ENCODE data around the gene ZSWIM9. TPM values are rescaled to one million over a fixed set of nuclear protein-coding genes. Genes with fewer than 3 reads are reported as not detected.

ZSWIM9 gene
- total RNA-seq, 1 donor from 2014 or later: 6.9 TPM

DNA sequence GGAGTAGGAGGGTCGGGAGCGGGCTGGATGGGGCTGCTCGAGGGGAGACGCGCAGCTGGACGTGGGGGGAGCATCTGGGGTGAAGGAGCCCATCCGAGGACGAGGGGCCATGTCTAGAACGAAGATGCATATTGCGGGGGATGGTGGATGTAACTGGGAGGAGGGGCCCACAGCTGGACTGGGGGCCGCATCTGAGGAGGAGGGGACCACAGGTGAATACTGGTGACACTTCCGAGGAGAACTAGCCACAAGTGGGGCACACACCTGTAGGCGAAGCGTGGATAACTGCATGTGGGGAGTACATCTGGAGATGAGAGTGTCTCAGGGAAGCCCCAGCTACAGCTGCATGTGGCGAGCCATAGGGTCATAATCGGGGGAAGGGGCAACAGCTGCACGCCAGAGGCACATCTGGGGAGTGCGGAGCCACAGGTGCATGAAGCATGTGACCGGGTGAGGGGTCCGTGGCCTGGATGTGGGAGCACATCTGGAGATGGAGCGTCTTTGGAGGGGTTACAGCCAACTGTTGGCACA lies 402 bp downstream of the ZSWIM9 start:
- DNase-seq (ENCODE audit: low spot score): no peak
- intact Hi-C loops (cut with DNase I): loop anchor here (1.0 kb wide), 1 partner anchor 33 kb away; no protein-coding TSS in a partner anchor

DNA sequence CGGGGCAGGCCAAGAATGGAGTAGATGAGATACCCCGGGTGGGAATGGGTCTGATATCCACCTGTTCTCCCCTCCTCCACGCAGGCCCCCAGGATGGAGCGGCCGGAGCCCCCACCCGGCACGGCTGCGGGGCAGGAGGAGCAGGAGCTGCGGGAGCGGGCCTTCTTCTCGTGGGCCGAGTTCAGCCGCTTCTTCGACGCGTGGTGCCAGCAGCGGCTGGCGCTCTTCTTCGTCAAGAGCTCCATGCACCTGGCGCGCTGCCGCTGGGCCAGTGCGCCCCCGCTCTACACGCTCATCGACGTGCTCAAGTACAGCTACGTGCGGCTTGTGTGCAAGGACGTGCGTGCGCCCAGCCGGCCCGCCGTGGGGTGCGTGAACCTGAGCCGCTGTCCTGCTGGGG lies 1.2 kb downstream of the ZSWIM9 start:
- DNase-seq (ENCODE audit: low spot score): no peak
- intact Hi-C loops (cut with DNase I): no loop called here

DNA sequence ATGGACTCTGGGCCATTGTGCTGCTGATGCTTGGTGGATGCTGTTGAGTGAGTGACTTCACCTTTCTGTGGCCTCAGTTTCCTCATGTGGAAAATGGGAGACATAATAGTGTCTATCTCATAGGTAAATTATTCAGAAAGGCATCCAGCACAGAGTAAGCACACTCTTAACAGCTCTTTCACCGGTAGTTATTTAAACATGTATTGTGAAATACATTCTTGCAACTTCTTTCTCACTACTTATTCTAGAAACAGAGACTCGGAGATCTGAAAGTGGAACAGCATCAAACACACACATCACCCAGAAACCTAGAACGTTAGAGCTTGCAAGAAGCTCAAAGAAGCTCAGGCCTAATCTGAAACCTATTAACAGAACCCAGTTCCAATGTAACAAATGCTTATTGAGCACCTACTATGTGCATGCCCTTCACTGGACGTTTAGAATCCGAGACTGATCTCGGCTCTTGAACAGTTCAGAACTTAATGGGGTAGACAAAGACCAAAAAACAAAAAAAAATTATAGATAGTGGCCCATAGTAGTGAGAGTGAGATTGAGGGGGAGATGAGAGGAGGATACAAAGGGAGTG lies 4.1 kb downstream of the ZSWIM9 start:
- intact Hi-C loops (cut with DNase I): no loop called here

DNA sequence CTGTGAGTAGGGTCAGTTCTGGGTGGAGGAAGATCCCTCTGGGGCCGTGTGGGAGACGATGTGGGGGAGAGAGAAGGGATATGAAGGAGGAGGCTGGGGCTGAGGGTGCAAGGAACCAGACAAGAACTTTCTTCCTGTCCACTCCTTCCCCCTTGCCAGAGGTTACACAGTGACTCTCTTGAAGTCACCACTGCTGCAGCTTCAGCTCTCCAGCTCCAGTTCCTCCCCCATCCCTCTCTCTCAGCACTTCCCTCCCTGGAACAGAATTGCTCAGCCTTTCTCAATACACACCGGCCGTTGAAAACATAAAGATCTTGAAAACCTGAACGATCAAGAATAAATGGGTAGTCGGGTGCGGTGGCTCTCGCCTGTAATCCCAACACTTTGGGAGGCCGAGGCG lies 5.1 kb downstream of the ZSWIM9 start:
- intact Hi-C loops (cut with DNase I): no loop called here
- DNase-seq (ENCODE audit: low spot score): no peak

More for the DNA sequence above, 4.1 kb downstream of the ZSWIM9 start:
- no peak for DNase-seq (ENCODE audit: low spot score)

DNA sequence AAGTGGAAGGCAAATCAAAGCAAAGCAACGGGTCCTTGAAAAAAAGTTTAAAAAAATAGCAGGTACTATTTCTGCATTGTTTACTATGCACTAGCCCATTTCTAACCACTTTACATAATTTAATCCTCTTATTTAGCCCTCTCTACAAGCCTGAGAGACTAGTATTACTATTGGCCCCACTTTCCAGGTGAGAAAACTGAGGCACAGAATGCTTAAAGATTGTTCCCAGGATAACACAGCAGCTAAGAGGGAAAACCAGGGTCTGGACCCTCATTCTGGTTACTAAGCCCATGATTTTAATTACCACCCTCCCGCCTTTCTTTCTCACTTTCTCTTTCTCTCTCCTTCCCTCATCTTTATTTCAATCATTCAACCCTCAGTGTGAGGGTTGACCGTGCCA lies 5.7 kb downstream of the ZSWIM9 start:
- DNase-seq (ENCODE audit: low spot score): no peak
- intact Hi-C loops (cut with DNase I): no loop called here

DNA sequence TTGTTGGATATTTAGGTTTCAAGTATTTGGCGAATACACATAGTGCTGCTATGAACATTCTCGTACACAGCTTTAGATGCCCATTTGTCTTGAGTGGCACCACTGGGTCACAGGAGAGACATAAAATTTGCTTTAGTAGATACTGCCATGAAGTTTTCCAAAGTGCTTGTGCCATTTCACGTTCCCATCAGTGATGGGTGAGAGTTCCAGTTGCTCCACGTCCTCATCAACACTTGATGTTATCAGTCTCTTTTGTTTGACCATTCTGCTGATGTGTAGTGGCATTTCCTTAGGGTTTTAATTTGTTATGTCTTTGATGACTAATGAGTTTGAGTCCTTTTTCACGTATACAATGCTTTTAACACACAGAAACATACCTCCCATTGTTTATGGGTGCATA lies 11.0 kb downstream of the ZSWIM9 start:
- no peak for DNase-seq (ENCODE audit: low spot score)
- intact Hi-C loops (cut with DNase I): no loop called here

DNA sequence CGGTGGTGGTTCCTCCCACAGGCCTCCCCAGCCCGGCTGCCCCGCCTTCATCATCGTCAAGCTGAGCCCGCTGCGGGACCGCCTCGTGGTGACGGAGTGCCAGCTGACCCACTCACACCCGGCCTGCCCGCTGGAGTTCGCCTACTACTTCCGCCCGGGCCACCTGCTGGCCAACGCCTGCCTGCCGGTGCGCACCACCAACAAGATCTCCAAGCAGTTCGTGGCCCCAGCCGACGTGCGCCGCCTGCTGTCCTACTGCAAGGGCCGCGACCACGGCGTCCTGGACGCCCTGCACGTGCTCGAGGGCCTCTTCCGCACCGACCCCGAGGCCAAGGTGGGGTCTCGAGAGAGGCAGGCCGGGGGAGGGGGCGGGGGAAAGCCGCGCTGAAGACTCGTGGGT lies 12.0 kb downstream of the ZSWIM9 start:
- intact Hi-C loops (cut with DNase I): no loop called here
- DNase-seq (ENCODE audit: low spot score): no peak

DNA sequence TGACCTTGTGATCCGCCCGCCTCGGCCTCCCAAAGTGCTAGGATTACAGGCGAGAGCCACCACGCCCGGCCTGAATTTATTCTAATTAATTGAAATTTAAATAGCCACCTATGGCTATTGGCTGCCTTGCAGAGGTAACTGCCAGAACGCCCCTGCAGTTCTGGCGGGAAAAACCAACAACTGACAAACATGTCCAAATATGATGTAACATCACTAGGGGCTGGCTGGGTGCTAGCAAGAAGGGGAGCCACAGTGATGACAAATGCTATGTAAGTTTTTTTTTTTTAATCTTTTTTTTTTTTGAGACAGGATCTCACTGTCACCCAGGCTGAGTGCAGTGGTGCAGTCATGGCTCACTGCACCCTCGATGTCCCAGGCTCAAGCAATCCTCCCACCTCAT lies 12.9 kb downstream of the ZSWIM9 start:
- no peak for DNase-seq (ENCODE audit: low spot score)
- intact Hi-C loops (cut with DNase I): no loop called here

DNA sequence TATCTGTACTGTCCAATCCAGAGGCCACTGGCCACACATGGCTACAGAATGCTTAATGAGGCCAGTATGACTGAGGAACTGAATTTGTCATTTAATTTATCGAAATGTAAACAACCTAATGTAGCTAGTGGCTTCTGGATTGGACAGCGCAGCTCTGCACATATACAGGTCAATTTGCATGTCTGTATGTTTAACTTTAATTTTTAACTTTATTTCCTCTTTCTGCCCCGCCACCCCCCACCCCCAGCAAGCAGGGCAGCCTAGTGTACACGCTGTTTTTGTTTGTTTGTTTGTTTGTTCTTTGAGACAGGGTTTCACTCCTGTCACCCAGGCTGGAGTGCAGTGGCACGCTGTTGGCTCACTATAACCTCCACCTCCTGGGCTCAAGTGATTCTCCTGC lies 15.5 kb downstream of the ZSWIM9 start:
- DNase-seq (ENCODE audit: low spot score): no peak
- intact Hi-C loops (cut with DNase I): no loop called here

DNA sequence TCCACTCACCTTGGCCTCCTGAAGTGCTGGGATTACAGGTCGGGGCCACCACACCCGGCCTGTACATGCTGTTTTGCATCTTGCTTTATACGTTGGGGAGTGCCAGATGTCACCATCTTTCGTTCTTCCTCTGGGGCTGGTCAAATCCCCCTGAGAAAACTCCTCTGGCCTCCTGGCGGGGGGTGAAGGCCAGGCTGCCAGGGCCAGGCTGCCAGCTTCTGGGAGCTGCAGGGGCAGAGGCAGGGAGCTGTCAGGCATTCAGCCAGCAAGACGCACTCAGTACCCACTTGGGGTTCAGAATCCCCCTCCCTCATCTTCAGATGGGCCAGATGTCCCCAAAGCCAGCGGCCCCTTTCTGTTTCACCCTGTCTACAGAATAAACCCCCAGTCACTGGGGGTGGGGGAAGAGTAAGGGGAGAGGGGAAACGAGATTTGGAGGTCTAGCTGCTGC lies 16.1 kb downstream of the ZSWIM9 start:
- no peak for DNase-seq (ENCODE audit: low spot score)
- intact Hi-C loops (cut with DNase I): no loop called here

DNA sequence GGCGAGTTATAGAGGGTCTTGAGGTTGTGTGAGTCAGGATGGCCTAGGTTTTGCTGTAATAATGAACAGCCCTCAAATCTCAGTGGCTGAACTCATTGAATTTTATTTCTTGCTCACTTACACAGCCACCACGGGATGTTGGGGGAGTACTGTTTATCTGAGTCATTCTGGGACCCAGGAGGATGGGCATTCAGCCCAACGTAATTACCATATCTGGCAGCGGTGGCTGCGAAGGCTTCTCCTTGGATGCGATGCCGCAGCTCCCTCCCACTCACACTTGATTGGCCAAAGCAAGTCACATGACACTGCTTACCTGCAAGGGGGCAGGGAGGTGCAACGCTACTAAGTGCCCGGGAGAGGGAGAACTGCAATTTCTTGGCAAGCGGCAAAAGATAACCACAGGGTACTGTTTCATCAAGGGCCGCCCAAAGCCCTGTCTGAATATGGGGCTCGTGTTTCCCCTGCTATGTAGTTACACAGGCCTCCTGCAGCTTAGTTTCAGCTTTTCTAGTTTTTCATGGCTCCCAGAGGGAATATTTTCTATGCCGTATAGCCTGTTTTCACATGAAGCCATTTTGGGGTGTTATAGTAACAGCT lies 19.9 kb downstream of the ZSWIM9 start:
- intact Hi-C loops (cut with DNase I): no loop called here
- DNase-seq (ENCODE audit: low spot score): no peak

DNA sequence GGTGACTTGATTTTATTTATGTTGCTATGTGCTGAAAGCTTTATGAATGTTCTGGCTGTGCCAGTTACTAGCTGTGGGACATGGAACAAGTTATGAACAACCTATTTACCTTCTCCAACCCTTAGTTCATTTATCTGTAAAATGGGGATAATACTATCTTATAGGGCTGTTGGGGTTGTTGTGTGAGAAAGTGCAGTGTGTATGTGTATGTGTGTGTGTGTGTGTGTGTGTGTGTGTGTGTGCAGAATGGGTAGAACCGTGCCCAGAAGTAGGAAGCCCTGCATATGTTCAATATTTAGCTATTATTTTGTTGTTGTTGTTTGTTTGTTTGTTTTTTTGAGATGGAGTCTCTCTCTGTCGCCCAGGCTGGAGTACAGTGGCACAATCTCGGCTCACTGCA lies 20.4 kb downstream of the ZSWIM9 start:
- no peak for DNase-seq (ENCODE audit: low spot score)
- intact Hi-C loops (cut with DNase I): no loop called here

DNA sequence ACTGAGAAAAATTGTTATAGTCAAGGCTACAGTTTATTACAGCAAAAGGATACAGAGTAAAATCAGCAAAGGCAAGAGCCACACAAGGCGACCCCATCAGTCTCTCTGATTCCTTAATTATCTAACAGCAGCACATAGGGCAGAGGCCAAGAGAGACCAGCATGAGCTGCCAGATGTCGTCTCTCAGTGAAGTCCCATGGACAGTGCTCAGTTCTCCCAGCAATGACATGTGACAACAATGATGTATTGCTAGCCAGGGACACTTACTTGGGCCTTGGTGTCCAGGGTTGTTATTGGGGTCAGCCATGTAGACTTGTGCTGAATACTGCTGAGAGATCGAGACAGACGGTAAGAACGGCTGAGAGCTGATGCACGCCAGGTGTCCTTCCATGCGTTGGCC lies 22.3 kb downstream of the ZSWIM9 start:
- intact Hi-C loops (cut with DNase I): no loop called here

DNA sequence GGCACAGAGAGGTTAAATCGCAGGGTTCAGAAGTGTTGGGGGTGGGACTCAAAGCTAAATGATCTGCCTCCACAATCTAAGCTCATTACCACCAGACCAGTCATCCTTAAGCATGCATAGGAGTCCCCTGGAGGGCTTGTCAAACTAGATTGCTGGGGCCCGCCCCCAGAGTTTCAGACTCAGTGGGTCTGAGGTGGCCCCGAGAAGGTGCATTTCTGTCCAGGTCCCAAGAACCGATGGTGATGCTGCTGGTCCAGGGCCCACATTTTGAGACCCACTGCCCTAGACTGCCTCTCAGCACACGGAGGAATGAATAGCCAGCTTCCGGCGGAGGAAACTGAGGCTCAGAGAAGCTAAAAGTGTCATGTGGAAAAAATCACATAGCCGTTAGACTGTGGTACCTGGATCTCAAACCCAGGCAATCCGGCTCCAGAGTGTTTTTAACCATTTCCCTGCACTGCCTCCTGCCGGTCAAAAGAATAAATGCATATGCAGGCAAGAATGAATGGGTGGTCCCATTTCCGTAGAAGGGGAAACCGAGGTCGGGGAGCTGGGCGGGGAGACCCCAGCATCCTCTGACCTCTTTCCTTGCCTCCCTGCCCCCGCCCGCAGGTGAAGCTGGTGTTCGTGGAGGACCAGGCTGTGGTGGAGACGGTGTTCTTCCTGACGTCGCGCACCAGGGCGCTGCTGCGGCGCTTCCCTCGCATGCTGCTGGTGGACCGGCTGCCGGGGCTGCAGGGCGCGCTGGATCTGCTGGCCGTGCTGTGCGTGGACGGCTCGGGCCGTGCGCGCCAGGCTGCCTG lies 23.8 kb downstream of the ZSWIM9 start:
- no peak for DNase-seq (ENCODE audit: low spot score)

More for the DNA sequence above, 22.3 kb downstream of the ZSWIM9 start:
- no peak for DNase-seq (ENCODE audit: low spot score)

DNA sequence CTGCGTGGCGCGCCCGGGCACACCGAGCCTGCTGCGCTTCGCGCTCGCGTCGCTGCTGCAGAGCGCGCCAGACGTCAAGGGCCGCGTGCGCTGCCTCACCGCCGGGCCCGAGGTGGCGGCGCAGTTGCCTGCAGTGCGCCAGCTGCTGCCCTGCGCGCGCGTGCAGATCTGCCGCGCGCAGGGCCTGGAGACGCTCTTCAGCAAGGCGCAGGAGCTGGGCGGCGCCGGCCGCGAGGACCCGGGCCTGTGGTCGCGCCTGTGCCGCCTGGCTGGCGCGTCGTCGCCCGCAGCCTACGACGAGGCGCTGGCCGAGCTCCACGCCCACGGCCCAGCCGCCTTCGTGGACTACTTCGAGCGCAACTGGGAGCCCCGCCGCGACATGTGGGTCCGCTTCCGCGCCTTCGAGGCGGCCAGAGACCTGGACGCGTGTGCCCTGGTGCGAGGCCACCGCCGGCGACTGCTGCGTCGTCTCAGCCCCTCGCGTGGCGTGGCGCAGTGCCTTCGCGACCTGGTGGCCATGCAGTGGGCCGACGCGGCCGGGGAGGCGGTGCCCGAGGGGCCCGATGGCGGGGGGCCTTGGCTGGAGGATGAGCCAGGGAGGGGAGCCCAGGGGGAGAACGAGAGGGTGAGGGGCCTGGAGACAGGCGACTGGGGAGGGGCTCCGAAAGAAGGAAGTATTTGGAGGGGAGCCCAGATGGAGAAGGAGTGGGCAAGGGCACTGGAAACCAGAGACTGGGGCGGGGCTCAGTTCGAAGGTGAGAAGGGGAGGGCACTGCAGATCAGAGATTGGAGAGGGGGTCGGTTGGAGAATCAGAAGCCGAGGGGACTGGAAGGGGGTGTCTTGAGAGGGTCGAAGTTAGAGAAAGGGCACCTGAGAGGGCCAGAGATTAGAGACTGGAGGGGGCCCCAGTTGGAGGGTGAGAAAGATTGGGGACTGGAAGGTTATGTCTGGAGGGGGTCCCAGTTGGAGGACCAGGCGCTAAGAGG lies 24.7 kb downstream of the ZSWIM9 start:
- DNase-seq (ENCODE audit: low spot score): no peak
- intact Hi-C loops (cut with DNase I): no loop called here

More for the DNA sequence above, 23.8 kb downstream of the ZSWIM9 start:
- intact Hi-C loops (cut with DNase I): no loop called here

DNA sequence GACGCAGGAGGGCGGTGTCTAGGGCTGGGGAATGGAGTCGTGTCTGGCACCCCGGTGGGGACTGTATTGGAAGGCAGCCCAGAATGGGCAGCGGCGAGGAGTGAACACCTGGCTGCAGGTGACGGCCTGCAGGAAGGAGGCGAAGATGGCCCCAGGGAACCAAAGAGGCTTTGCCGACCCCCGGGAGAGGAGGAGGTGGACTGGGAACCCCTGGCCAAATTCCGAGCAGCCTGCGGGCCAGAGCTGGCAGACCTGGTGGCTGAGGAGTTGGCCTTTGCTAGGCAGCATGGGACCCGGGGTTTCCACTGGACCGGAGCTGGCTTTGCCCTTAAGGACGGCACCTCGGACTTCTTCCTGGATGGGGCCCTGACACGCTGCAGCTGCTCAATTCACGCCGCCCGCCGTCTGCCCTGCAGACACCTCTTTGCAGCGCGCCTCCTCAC lies 25.9 kb downstream of the ZSWIM9 start:
- intact Hi-C loops (cut with DNase I): no loop called here
- DNase-seq (ENCODE audit: low spot score): no peak

DNA sequence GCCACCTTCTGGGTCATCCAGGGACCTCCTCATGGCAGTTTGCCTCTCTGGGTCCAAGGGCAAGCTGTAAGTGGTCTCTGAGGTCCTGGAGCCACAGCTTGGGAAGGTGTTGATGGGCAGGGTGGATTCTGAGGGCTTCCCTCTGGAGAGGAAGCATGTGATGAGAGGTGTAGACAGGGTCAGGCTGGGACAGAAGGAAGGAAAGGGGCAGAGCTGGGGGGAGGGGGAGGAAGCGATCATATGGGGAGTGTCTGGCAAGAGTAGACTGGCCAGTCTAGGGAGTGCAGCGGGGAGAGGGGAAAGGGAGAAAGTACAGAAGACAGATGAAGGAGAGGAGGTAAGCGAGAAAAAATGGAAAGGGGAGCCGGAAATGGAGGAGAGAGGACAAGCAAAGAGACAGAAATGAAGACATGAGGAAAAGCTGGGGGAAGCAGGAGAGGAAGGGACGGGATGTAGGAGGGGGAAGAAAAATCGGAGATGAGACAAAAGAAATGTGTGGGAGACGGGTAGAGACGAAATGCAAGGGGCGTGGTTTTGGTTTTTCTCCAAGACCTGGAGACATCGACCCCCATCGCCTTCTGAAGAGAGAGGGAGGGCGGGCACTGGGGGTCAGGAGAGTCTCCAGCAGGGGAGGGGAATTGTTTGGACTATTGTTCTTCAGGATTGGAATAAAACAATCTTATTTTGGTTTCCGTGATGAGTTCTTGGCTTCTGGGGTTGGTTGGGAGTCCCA lies 26.6 kb downstream of the ZSWIM9 start:
- intact Hi-C loops (cut with DNase I): no loop called here

DNA sequence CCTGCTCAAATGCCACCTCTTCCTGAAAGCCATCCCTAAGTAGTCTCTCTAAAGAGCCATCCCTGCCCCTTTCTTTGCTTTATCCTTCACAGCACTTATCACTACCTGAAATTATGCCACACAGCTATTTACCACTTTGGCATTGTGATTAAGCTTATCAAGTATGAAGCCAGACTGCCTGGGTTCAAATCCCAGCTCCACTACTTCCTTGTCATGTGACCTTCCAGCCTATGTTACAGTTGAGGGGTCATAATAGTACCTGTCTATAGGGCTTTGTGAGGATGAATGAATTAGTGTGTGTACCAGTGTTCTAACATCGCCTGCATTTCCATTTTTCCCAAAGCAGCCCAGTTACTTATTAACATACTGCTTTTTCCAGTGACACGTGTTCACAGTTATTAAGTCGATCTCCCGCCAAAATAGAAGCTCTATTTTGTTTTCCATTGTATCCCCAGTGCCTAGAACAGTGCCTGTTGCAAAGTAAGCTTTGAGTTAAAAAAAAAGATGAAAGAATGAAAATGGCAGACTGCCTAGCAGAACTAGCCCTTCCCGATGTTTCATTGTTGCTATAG lies 32.8 kb downstream of the ZSWIM9 start:
- intact Hi-C loops (cut with DNase I): loop anchor here (5.0 kb wide), 1 partner anchor 54 kb away; the partner anchor contains the start of gene CARD8
- DNase-seq (ENCODE audit: low spot score): no peak

More for the DNA sequence above, 26.6 kb downstream of the ZSWIM9 start:
- DNase-seq (ENCODE audit: low spot score): no peak
